CD8-positive, alpha-beta memory T cell (primary cell): ENCODE results near the gene ECI1. TPM values are rescaled to one million over a fixed set of nuclear protein-coding genes. Genes with fewer than 3 reads are reported as not detected.
"Not testable (repeated sequence)": the region's sequence is repeated elsewhere in the genome, so short reads cannot be mapped to it uniquely, and the experiment has no call there.

ENCODE experiments used
- CTCF ChIA-PET: fragments of 350-600 bp; sonication (Branson Sonifier 250); formaldehyde crosslinking; loops from one replicate; lab custom pipeline; 2021; ENCODE audit warnings: antibody characterized with exemption; lab: Charles Lee
- POLR2A ChIA-PET: fragments of 350-600 bp; sonication (Branson Sonifier 250); formaldehyde crosslinking; loops from one replicate; lab custom pipeline; 2021; ENCODE audit warnings: antibody characterized with exemption; lab: Charles Lee
- DNase-seq, 5 donors: peaks; one replicate each; pipeline versions ENCODE4 v3.0.0 to v3.0.0-alpha.2; 2020 to 2022; ENCODE audit warnings: mixed read lengths in 1 of 5
- H3K27ac ChIP-seq: one replicate; pipeline ENCODE4 v1.7.0; 2013; ENCODE audit warnings: low read depth, mild to moderate bottlenecking, low read length, moderate library complexity
- H3K27me3 ChIP-seq: 2 replicates; pipeline ENCODE4 v1.7.0; 2013; ENCODE audit warnings: low read length, mild to moderate bottlenecking; ENCODE audit not compliant: insufficient read depth, poor library complexity, severe bottlenecking
- H3K36me3 ChIP-seq: 2 replicates; pipeline ENCODE4 v1.7.0; 2013; ENCODE audit warnings: mild to moderate bottlenecking, low read length, moderate library complexity; ENCODE audit not compliant: insufficient read depth
- H3K4me1 ChIP-seq: 2 replicates; pipeline ENCODE4 v1.7.0; 2013; ENCODE audit warnings: mild to moderate bottlenecking, low read length, moderate library complexity; ENCODE audit not compliant: insufficient read depth
- H3K4me3 ChIP-seq: 2 replicates; pipeline ENCODE4 v1.7.0; 2013; ENCODE audit warnings: mild to moderate bottlenecking, low read length
- H3K9me3 ChIP-seq: 2 replicates; pipeline ENCODE4 v1.7.0; 2013; ENCODE audit warnings: mild to moderate bottlenecking, low read length
- H3K27ac Mint-ChIP-seq, 8 donors: one replicate each; pipeline ENCODE4 v1.8.0; 2020 to 2021; ENCODE audit warnings: mixed read lengths in 8 of 8, mild to moderate bottlenecking in 6 of 8, inconsistent platforms in 3 of 8, moderate library complexity in 3 of 8
- H3K27me3 Mint-ChIP-seq, 2 donors: one replicate each; pipeline ENCODE4 v1.8.0; 2020 to 2021; ENCODE audit warnings: mixed read lengths in 2 of 2, mild to moderate bottlenecking in 1 of 2, moderate library complexity in 1 of 2
- H3K36me3 Mint-ChIP-seq, 3 donors: one replicate each; pipeline ENCODE4 v1.8.0; 2020 to 2021; ENCODE audit warnings: mixed read lengths in 3 of 3, inconsistent platforms in 1 of 3, mild to moderate bottlenecking in 1 of 3
- H3K4me1 Mint-ChIP-seq, 3 donors: one replicate each; pipeline ENCODE4 v1.8.0; 2020 to 2021; ENCODE audit warnings: mixed read lengths in 3 of 3, inconsistent platforms in 1 of 3, mild to moderate bottlenecking in 1 of 3
- H3K4me3 Mint-ChIP-seq, 7 donors: one replicate each; pipeline ENCODE4 v1.8.0; 2020 to 2021; ENCODE audit warnings: mixed read lengths in 7 of 7, mild to moderate bottlenecking in 6 of 7, moderate library complexity in 4 of 7, inconsistent platforms in 2 of 7
- H3K9me3 Mint-ChIP-seq, 5 donors: one replicate each; pipeline ENCODE4 v1.8.0; 2020 to 2022; ENCODE audit warnings: mixed read lengths in 5 of 5, mild to moderate bottlenecking in 3 of 5, moderate library complexity in 2 of 5, inconsistent platforms in 1 of 5
- polyA plus RNA-seq: library from polyadenylated mRNA; unstranded; fragments of 300-500 nt; fragmentation: Illumina TruSeq; gene quantifications from one replicate; pipeline ENCODE4 v1.2.3, GENCODE V29; 2021
- total RNA-seq, 2 experiments: library from RNA; stranded (reverse); gene quantifications; one replicate each; pipeline ENCODE4 v1.2.3, GENCODE V29; 2021

ECI1 gene
- total and polyA plus RNA-seq, 3 experiments from 2014 or later, result 30.3 to 45.9 (median 33.1) TPM

- no peaks in the 10 kb centered on the region for H3K27me3 ChIP-seq
- peaks cover 0 to 40% (median 0%) of the 10 kb centered on the region in 3 donors for H3K36me3 Mint-ChIP-seq
- peaks cover 28% of the 10 kb centered on the region for H3K4me1 ChIP-seq
- no peaks in the 10 kb centered on the region for H3K9me3 ChIP-seq
- H3K27ac Mint-ChIP-seq, result peak within 1 kb of the TSS; percentile 97 to 99 (median 98)
- DNase-seq, result peak; percentile 93 to 97 (median 95)
- peak within 1 kb of the TSS; percentile 88 for H3K27ac ChIP-seq
- no peaks in the 10 kb centered on the region for H3K27me3 Mint-ChIP-seq
- CTCF ChIA-PET, result interaction anchor here (1.2 kb wide), 2 partner anchors 17 to 56 kb away, joined by 3 to 6 read pairs; partner anchors contain the start of gene ECI1
- no peaks in the 10 kb centered on the region for H3K9me3 Mint-ChIP-seq
- H3K36me3 ChIP-seq, result peaks cover 13% of the 10 kb centered on the region
- H3K4me1 Mint-ChIP-seq, result peaks cover 33 to 46% (median 35%) of the 10 kb centered on the region in 3 donors
- H3K4me3 ChIP-seq, result peak within 1 kb of the TSS; percentile 88
- peak within 1 kb of the TSS; percentile 95 to 98 (median 97) for H3K4me3 Mint-ChIP-seq
- POLR2A ChIA-PET, result interaction anchor here (0.5 to 1.1 kb wide), 4 partner anchors 16 to 113 kb away, joined by 3 to 8 read pairs (median 4); partner anchors contain the start of genes ECI1 and TRAF7
These were observed 16.7 kb upstream of the ECI1 start, which contains the start of gene RNPS1 for GRCh38 chr16:2267913-2268666. TSS of gene RNPS1 (minus strand) at chr16:2268126. CDS start at chr16:2264643, 3,483 bp downstream.

- CTCF ChIA-PET, POLR2A ChIA-PET, H3K27me3 ChIP-seq, DNase-seq, H3K9me3 Mint-ChIP-seq, H3K9me3 ChIP-seq, H3K27me3 Mint-ChIP-seq: not testable (repeated sequence)
- peak overlapping the region; percentile 95 to 98 (median 97) for H3K4me3 Mint-ChIP-seq
- peaks cover 18% of the 10 kb centered on the region for H3K36me3 ChIP-seq
- peaks cover 33 to 46% (median 35%) of the 10 kb centered on the region in 3 donors for H3K4me1 Mint-ChIP-seq
- peak overlapping the region; percentile 97 to 99 (median 98) for H3K27ac Mint-ChIP-seq
- H3K4me1 ChIP-seq, result peaks cover 28% of the 10 kb centered on the region
- H3K36me3 Mint-ChIP-seq, result peaks cover 0 to 46% (median 3%) of the 10 kb centered on the region in 3 donors
- H3K4me3 ChIP-seq, result peak overlapping the region; percentile 88
- H3K27ac ChIP-seq, result peak overlapping the region; percentile 88
These were observed 16.1 kb upstream of the ECI1 start for GRCh38 chr16:2267505-2267912.

GRCh38 chr16:2266887-2267286 lies 15.5 kb upstream of the ECI1 start:
- Histone ChIP-seq H3K36me3 (peaks cover 24% of the 10 kb centered on the region), H3K27ac (peak overlapping the region; percentile 88), H3K4me1 (peaks cover 28% of the 10 kb centered on the region), H3K4me3 (peak overlapping the region; percentile 88)
- H3K27me3 Mint-ChIP-seq, H3K9me3 Mint-ChIP-seq, H3K27me3 ChIP-seq, H3K9me3 ChIP-seq, CTCF ChIA-PET, POLR2A ChIA-PET: not testable (repeated sequence)
- peaks cover 33 to 46% (median 35%) of the 10 kb centered on the region in 3 donors for H3K4me1 Mint-ChIP-seq
- H3K4me3 Mint-ChIP-seq, result peak overlapping the region; percentile 95 to 98 (median 97)
- H3K27ac Mint-ChIP-seq, result peak overlapping the region; percentile 62 to 98 (median 94)
- H3K36me3 Mint-ChIP-seq, result peaks cover 0 to 52% (median 7%) of the 10 kb centered on the region in 3 donors
- peak in 1 of 5 donors; percentile 13 for DNase-seq

- DNase-seq, H3K27me3 Mint-ChIP-seq, H3K4me3 ChIP-seq, H3K9me3 Mint-ChIP-seq, POLR2A ChIA-PET, H3K27ac ChIP-seq, H3K27me3 ChIP-seq, H3K9me3 ChIP-seq: not testable (repeated sequence)
- Histone ChIP-seq H3K4me1 (peaks cover 18% of the 10 kb centered on the region), H3K36me3 (peaks cover 46% of the 10 kb centered on the region)
- H3K4me1 Mint-ChIP-seq, result peaks cover 26 to 31% (median 28%) of the 10 kb centered on the region in 3 donors
- H3K36me3 Mint-ChIP-seq, result peaks cover 0 to 82% (median 12%) of the 10 kb centered on the region in 3 donors
- H3K27ac Mint-ChIP-seq, result peak overlapping the region in 2 of 8 donors; percentile 24 to 57
- peak overlapping the region in 1 of 7 donors; percentile 54 for H3K4me3 Mint-ChIP-seq
- CTCF ChIA-PET, result interaction anchor here (1.2 to 1.5 kb wide), 2 partner anchors 48 to 68 kb away, joined by 3 to 4 read pairs; no protein-coding TSS in a partner anchor
These were observed 11.6 kb upstream of the ECI1 start for GRCh38 chr16:2263026-2263425.

GRCh38 chr16:2260250-2260649 lies 8.9 kb upstream of the ECI1 start:
- Mint-ChIP-seq H3K9me3 (no peaks in the 10 kb centered on the region), H3K27ac (no peak overlapping the region), H3K4me3 (no peak overlapping the region), H3K4me1 (peaks cover 9 to 12% (median 11%) of the 10 kb centered on the region in 3 donors), H3K27me3 (no peaks in the 10 kb centered on the region), H3K36me3 (peaks cover 0 to 94% (median 15%) of the 10 kb centered on the region in 3 donors)
- DNase-seq, result no peak
- CTCF ChIA-PET, result interaction anchor here (1.3 kb wide), 1 partner anchor 65 kb away, joined by 3 read pairs; no protein-coding TSS in a partner anchor
- no peak overlapping the region for H3K4me3 ChIP-seq
- no peaks in the 10 kb centered on the region for H3K9me3 ChIP-seq
- H3K36me3 ChIP-seq, result peaks cover 72% of the 10 kb centered on the region
- H3K27ac ChIP-seq, result no peak overlapping the region
- H3K27me3 ChIP-seq, result no peaks in the 10 kb centered on the region
- peaks cover 5% of the 10 kb centered on the region for H3K4me1 ChIP-seq
- POLR2A ChIA-PET, result no interaction called here

- CTCF ChIA-PET, result interaction anchor here (1.3 kb wide), 1 partner anchor 22 kb away, joined by 3 read pairs; the partner anchor contains the start of gene DNASE1L2
- H3K4me1 ChIP-seq, POLR2A ChIA-PET, DNase-seq, H3K4me1 Mint-ChIP-seq, H3K9me3 Mint-ChIP-seq, H3K27me3 Mint-ChIP-seq, H3K27ac Mint-ChIP-seq, H3K4me3 ChIP-seq, H3K9me3 ChIP-seq, H3K27ac ChIP-seq, H3K27me3 ChIP-seq: not testable (repeated sequence)
- Mint-ChIP-seq H3K4me3 (peak overlapping the region in 1 of 7 donors; percentile 30), H3K36me3 (peaks cover 0 to 91% (median 15%) of the 10 kb centered on the region in 3 donors)
- H3K36me3 ChIP-seq, result peaks cover 69% of the 10 kb centered on the region
These were observed 7.1 kb upstream of the ECI1 start for GRCh38 chr16:2258530-2258929.

GRCh38 chr16:2257726-2258125 lies 6.3 kb upstream of the ECI1 start:
- DNase-seq, result no peak
- no peaks in the 10 kb centered on the region for H3K27me3 Mint-ChIP-seq
- H3K36me3 Mint-ChIP-seq, result peaks cover 4 to 89% (median 16%) of the 10 kb centered on the region in 3 donors
- H3K9me3 Mint-ChIP-seq, result no peaks in the 10 kb centered on the region
- H3K36me3 ChIP-seq, result peaks cover 61% of the 10 kb centered on the region
- H3K9me3 ChIP-seq, result no peaks in the 10 kb centered on the region
- no peaks in the 10 kb centered on the region for H3K4me1 ChIP-seq
- H3K27me3 ChIP-seq, result no peaks in the 10 kb centered on the region
- peak overlapping the region in 1 of 8 donors; percentile 71 for H3K27ac Mint-ChIP-seq
- H3K27ac ChIP-seq, result no peak overlapping the region
- H3K4me3 ChIP-seq, result no peak overlapping the region
- ChIA-PET POLR2A (no interaction called here), CTCF (interaction anchor here (1.3 kb wide), 1 partner anchor 22 kb away, joined by 3 read pairs; the partner anchor contains the start of gene DNASE1L2)
- no peaks in the 10 kb centered on the region for H3K4me1 Mint-ChIP-seq
- no peak overlapping the region for H3K4me3 Mint-ChIP-seq
